Caco-2 (cell line): Measurements from ENCODE around the gene REG4. TPM values are rescaled to one million over a fixed set of nuclear protein-coding genes. Genes with fewer than 3 reads are reported as not detected.

Experiments used
- BruUV-seq: library from RNA; stranded (reverse); fragments of 400-500 nt; replicated peaks from 2 replicates; lab custom pipeline; 2021; lab: Mats Ljungman, UMichigan
- CTCF ChIA-PET: fragments of 300-600 bp; sonication (Branson Sonifier 250); formaldehyde crosslinking; loops from one replicate; lab custom pipeline; 2022; ENCODE audit warnings: antibody characterized with exemption; lab: Charles Lee
- POLR2A ChIA-PET: fragments of 300-600 bp; sonication (Branson Sonifier 250); formaldehyde crosslinking; loops from one replicate; lab custom pipeline; 2022; ENCODE audit warnings: antibody characterized with exemption; lab: Charles Lee
- DNase-seq, 2 experiments: peaks; one replicate each; pipeline versions ENCODE4 v3.0.0 to v3.0.0-alpha.2; 2020 to 2022
- H3K27me3 ChIP-seq: replicated peaks from 2 replicates; pipeline ENCODE4 v1.6.0; 2011; ENCODE audit warnings: low read length; ENCODE audit not compliant: control insufficient read depth, insufficient read depth
- H3K36me3 ChIP-seq: 2 replicates; pipeline ENCODE4 v1.5.1; 2011; ENCODE audit warnings: low read length; ENCODE audit not compliant: control insufficient read depth, insufficient read depth
- H3K4me1 ChIP-seq: fragments of 250-450 bp; sonication (Bioruptor Pico); 2 replicates; pipeline ENCODE4 v1.5.1; 2020; ENCODE audit warnings: mild to moderate bottlenecking
- H3K4me3 ChIP-seq: 2 replicates; pipeline ENCODE4 v1.5.1; 2011; ENCODE audit warnings: low read depth, mild to moderate bottlenecking, control low read depth, low read length
- H3K9me3 ChIP-seq: fragments of 250-450 bp; sonication (Bioruptor Pico); 2 replicates; pipeline ENCODE4 v1.5.1; 2020; ENCODE audit warnings: mild to moderate bottlenecking, moderate library complexity
- H3K27ac Mint-ChIP-seq: one replicate; pipeline ENCODE4 v1.8.0; 2022; ENCODE audit warnings: mixed read lengths; ENCODE audit not compliant: unreplicated experiment
- H3K27me3 Mint-ChIP-seq: one replicate; pipeline ENCODE4 v1.8.0; 2022; ENCODE audit warnings: mixed read lengths; ENCODE audit not compliant: insufficient read depth, unreplicated experiment
- H3K36me3 Mint-ChIP-seq: one replicate; pipeline ENCODE4 v1.8.0; 2022; ENCODE audit warnings: mild to moderate bottlenecking, mixed read lengths; ENCODE audit not compliant: insufficient read depth, unreplicated experiment
- H3K4me1 Mint-ChIP-seq: one replicate; pipeline ENCODE4 v1.8.0; 2022; ENCODE audit warnings: low read depth, mixed read lengths; ENCODE audit not compliant: unreplicated experiment
- H3K4me3 Mint-ChIP-seq: one replicate; pipeline ENCODE4 v1.8.0; 2022; ENCODE audit warnings: mild to moderate bottlenecking, moderate library complexity, mixed read lengths; ENCODE audit not compliant: unreplicated experiment
- H3K9me3 Mint-ChIP-seq: one replicate; pipeline ENCODE4 v1.8.0; 2022; ENCODE audit warnings: mixed read lengths; ENCODE audit not compliant: unreplicated experiment
- CTCF ChIP-seq, 2 experiments: fragments of 200-600 bp in 1 of 2; IDR thresholded peaks; 1 replicate in 1 of 2; 2 replicates in 1 of 2; pipeline versions ENCODE4 v1.5.1 to v1.8.0; 2011 to 2022; ENCODE audit warnings: antibody characterized with exemption in 1 of 2, control low read depth in 1 of 2, inconsistent platforms in 1 of 2, low read depth in 1 of 2, low read length in 1 of 2, mild to moderate bottlenecking in 1 of 2, moderate library complexity in 1 of 2; ENCODE audit not compliant: insufficient read depth in 1 of 2, severe bottlenecking in 1 of 2, unreplicated experiment in 1 of 2
- intact Hi-C: fragments of 100-400 bp; cut with micrococcal nuclease; formaldehyde crosslinking; loops from one replicate; pipeline ENCODE4 v1.10.0; 2022; ENCODE audit not compliant: unreplicated experiment
- total RNA-seq: library from RNA; stranded (reverse); gene quantifications from 2 replicates; pipeline ENCODE4 v1.2.3, GENCODE V29; 2022

The REG4 gene
- total RNA-seq, 1 experiment from 2014 or later, result 8.0 TPM

GRCh38 chr1:119771016-119771415 lies 40.2 kb downstream of the REG4 start:
- no peaks in the 10 kb centered on the region for H3K36me3 ChIP-seq
- peaks cover 92% of the 10 kb centered on the region for H3K4me1 ChIP-seq
- no peak overlapping the region for H3K4me3 ChIP-seq
- no peak for DNase-seq
- ChIA-PET CTCF (interaction anchor here (1.3 kb wide), 1 partner anchor 26 kb away, joined by 3 read pairs; no protein-coding TSS in a partner anchor), POLR2A (no interaction called here)
- no peak overlapping the region for H3K27ac Mint-ChIP-seq
- peak in 1 of 2 experiments; percentile 18 for TF ChIP-seq CTCF (IDR thresholded peaks at IDR 0.05; ENCODE audit: insufficient read depth in 1 of 2, low read depth in 1 of 2, low read length in 1 of 2, severe bottlenecking in 1 of 2, unreplicated experiment in 1 of 2)
- intact Hi-C loops, result loop anchor here (1.0 kb wide), 1 partner anchor 24 kb away; no protein-coding TSS in a partner anchor
- H3K36me3 Mint-ChIP-seq, result peaks cover 9% of the 10 kb centered on the region
- H3K9me3 Mint-ChIP-seq, result no peaks in the 10 kb centered on the region
- H3K27me3 Mint-ChIP-seq, result no peaks in the 10 kb centered on the region
- no peaks in the 10 kb centered on the region for H3K9me3 ChIP-seq
- no TSS peak for BruUV-seq
- H3K4me1 Mint-ChIP-seq, result peaks cover 29% of the 10 kb centered on the region
- no peaks in the 10 kb centered on the region for H3K27me3 ChIP-seq
- H3K4me3 Mint-ChIP-seq, result no peak overlapping the region

GRCh38 chr1:119768778-119769177 lies 42.5 kb downstream of the REG4 start, which contains the start of gene HMGCS2:
HMGCS2 (minus strand) TSS chr1:119768905; CDS start chr1:119768844, 61 bp downstream.
- Mint-ChIP-seq H3K4me3 (peak within 1 kb of the TSS; percentile 25), H3K4me1 (peaks cover 29% of the 10 kb centered on the region), H3K27ac (no peak within 1 kb of the TSS), H3K27me3 (no peaks in the 10 kb centered on the region), H3K36me3 (peaks cover 15% of the 10 kb centered on the region), H3K9me3 (no peaks in the 10 kb centered on the region)
- H3K4me3 ChIP-seq, result peak within 1 kb of the TSS; percentile 37
- no peak for TF ChIP-seq CTCF (IDR thresholded peaks at IDR 0.05; ENCODE audit: insufficient read depth in 1 of 2, low read depth in 1 of 2, low read length in 1 of 2, severe bottlenecking in 1 of 2, unreplicated experiment in 1 of 2)
- ChIA-PET POLR2A (no interaction called here), CTCF (no interaction called here)
- H3K27me3 ChIP-seq, result no peaks in the 10 kb centered on the region
- H3K36me3 ChIP-seq, result peaks cover 6% of the 10 kb centered on the region
- no TSS peak for BruUV-seq
- peaks cover 79% of the 10 kb centered on the region for H3K4me1 ChIP-seq
- no peaks in the 10 kb centered on the region for H3K9me3 ChIP-seq
- intact Hi-C loops, result no loop called here
- peak in 1 of 2 experiments; percentile 52 for DNase-seq

- TF ChIP-seq CTCF (IDR thresholded peaks at IDR 0.05; ENCODE audit: insufficient read depth in 1 of 2, low read depth in 1 of 2, low read length in 1 of 2, severe bottlenecking in 1 of 2, unreplicated experiment in 1 of 2), result no peak
- H3K9me3 Mint-ChIP-seq, result no peaks in the 10 kb centered on the region
- H3K27ac Mint-ChIP-seq, result peak overlapping the region; percentile 73
- ChIA-PET POLR2A (no interaction called here), CTCF (no interaction called here)
- H3K27me3 ChIP-seq, result no peaks in the 10 kb centered on the region
- peaks cover 15% of the 10 kb centered on the region for H3K36me3 Mint-ChIP-seq
- intact Hi-C loops, result loop anchor here (2.0 kb wide), 1 partner anchor 23 kb away; no protein-coding TSS in a partner anchor
- H3K4me1 ChIP-seq, result peaks cover 66% of the 10 kb centered on the region
- peaks cover 24% of the 10 kb centered on the region for H3K4me1 Mint-ChIP-seq
- no peaks in the 10 kb centered on the region for H3K9me3 ChIP-seq
- H3K4me3 Mint-ChIP-seq, result peak overlapping the region; percentile 63
- peak overlapping the region; percentile 37 for H3K4me3 ChIP-seq
- no peaks in the 10 kb centered on the region for H3K27me3 Mint-ChIP-seq
- peaks cover 6% of the 10 kb centered on the region for H3K36me3 ChIP-seq
- DNase-seq, result no peak
- BruUV-seq, result no TSS peak
These were observed 43.8 kb downstream of the REG4 start for GRCh38 chr1:119767486-119767885.
